GM18520 (cell line): ENCODE measurements around the gene NHLH1.

Experiments
- ATAC-seq: cut with Tn5 transposase; IDR thresholded peaks from one replicate; pipeline ENCODE4 v1.9.1; 2021; ENCODE audit not compliant: unreplicated experiment

NHLH1 gene

GRCh38 chr1:160358073-160358472 is 8.8 kb upstream of the NHLH1 start:
- no peak for ATAC-seq

GRCh38 chr1:160359559-160360226 is 7.2 kb upstream of the NHLH1 start:
- ATAC-seq = no peak

DNA sequence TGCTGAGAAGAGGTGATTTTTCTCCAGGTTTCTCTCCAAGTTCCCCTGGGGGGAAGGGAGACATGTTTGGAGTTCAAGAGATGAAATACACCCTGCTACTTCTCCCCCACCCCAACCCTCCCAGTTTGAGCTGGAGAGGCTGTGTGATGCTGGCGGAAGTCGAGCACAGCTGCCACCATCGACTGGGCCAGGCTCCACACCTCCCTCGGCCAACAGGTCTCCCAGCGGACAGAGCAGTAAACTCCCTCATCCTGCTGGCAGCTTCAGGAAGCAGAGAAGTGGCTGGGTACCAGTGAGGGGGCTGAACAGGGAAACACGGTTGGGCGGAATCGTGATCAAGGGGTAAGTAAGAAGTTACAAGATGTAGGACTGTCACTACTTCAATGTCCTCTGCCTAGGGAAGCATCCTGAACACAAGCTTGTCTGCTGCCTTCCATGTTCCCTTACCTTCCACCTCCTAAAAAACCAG is 6.6 kb upstream of the NHLH1 start:
- no peak for ATAC-seq

DNA sequence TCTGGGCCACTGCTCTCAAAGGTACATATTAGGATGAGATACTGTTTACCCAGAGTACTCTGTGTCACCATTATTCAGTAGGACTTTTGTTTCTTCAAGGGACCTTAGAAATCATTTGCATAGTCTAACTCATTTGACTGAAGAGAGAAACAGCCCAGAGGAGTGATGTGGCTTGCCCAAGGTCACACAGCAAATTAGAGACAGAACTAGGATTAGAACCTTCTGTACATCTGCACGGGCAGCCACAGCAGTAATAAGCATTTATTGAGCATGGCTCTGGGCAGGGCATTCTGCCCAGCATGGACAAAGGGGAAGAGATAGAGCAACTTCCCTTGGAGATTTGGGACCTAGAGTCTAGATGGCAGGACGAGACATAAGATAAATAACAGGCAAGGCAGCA is 5.7 kb upstream of the NHLH1 start:
- no peak for ATAC-seq

- ATAC-seq = no peak
These were observed 5.1 kb upstream of the NHLH1 start for GRCh38 chr1:160361814-160362167.

GRCh38 chr1:160362168-160362957 is 4.5 kb upstream of the NHLH1 start:
- ATAC-seq = no peak

- no peak for ATAC-seq
These were observed 3.9 kb upstream of the NHLH1 start for GRCh38 chr1:160363010-160363409.

- no peak for ATAC-seq
These were observed 2.7 kb upstream of the NHLH1 start for GRCh38 chr1:160363951-160364735.

- no peak for ATAC-seq
These were observed 1.5 kb upstream of the NHLH1 start for GRCh38 chr1:160365325-160365724.

DNA sequence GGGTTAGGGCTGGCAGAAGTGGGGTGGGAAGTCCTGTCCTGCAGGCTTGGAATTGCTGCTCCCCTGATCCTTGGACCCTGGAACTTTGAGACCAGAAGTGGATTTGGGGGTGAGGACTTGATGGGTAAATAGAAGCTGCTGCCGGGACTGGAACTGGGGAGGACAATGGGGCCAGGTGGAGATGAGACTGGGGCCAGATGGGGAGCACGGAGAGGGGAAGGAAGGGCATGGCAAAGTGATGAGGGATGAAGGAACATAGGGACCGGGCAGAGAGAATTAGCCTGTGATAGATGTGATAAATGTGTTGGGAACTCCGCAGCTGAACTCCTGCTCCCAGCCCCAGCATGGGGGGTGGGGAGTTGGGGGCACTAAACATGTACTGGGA is 637 bp downstream of the NHLH1 start:
- ATAC-seq = no peak

DNA sequence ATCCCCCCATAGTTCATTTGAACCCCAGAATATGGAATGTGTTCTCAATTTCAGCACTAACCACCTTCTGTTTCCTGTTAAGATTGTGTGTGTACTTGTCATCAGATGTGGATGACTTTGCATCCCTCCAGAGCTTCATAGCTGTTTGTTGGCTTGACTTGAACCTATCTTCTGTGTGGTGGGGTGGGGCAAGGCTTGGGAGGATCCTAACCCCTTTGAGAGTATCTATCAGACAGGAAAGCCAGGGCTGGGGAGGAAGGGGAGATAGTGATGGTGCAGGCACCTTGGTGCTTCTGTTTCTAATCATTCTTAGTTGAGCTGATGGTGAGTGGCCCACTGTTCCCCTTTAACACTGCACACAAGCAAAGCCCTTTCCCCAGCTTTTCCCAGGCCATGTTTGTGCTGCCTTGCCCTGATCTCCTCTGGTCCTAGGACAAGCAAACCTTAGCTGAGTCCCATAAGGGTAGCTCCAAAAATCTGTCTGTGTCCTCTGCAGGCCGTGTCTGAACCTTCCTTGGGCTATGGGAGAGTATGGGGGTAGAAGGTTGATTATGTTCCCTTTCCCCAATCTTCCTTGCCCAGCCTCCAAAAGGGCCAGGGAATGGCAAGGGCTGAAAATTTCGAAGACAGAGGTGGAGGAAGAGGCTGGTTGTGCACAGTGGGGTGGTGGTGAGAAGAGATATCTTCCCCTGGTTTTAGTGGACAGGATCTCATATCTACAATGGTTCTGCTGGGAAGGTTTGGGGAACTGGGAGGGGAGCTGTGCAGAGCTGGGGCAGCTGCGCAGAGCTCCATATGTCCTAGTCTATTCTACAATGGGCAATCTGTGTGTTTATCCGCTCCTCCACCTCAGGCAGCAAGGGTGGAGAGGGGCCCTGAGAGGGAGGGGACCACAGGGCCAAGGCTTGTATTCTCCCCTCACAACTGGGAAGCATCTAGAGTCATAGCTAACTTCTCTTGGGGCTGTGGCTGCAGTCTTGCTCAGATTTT is 1.4 kb downstream of the NHLH1 start:
- ATAC-seq = no peak

DNA sequence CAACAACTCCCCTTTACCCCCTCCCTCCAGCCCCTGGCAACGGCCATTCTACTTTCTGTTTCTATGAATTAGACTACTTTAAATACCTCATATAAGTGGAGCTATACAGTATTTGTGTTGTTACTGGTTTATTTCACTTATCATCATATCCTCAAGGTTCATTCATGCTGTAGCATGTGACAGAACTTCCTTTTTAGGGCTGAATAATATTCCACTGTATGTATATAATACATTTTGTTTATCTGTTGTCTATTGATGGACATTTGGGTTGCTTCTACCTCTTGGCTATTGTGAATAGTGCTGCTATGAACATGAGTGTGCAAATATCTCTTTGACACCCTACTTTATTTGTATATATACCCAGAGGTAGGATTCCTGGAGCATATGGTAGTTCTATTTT is 2.2 kb downstream of the NHLH1 start:
- no peak for ATAC-seq

DNA sequence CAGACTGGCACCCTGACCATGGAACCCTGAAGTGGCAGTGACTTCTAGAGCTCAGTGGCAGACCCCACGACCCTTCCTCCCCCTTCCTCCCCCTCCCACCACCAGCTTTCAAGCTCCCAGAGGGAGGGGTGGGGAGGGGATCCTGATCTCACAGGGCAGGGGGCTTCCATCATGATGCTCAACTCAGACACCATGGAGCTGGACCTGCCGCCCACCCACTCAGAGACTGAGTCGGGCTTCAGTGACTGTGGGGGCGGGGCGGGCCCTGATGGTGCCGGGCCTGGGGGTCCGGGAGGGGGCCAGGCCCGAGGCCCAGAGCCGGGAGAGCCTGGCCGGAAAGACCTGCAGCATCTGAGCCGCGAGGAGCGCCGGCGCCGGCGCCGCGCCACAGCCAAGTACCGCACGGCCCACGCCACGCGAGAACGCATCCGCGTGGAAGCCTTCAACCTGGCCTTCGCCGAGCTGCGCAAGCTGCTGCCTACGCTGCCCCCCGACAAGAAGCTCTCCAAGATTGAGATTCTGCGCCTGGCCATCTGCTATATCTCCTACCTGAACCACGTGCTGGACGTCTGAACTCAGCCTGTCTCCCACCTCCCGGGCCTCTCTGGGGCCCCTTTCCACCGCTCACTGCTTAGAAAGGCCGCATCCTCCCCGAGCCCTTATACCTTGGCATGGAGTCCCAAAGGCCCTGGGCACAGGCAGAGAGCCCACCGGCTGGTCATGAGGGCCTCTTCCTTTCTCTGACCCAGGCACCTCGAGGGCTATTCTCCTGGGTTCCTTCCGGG is 3.9 kb downstream of the NHLH1 start:
- ATAC-seq = no peak

GRCh38 chr1:160371346-160371631 is 4.4 kb downstream of the NHLH1 start:
- ATAC-seq = no peak

- no peak for ATAC-seq
These were observed 4.9 kb downstream of the NHLH1 start for GRCh38 chr1:160371756-160372155.

DNA sequence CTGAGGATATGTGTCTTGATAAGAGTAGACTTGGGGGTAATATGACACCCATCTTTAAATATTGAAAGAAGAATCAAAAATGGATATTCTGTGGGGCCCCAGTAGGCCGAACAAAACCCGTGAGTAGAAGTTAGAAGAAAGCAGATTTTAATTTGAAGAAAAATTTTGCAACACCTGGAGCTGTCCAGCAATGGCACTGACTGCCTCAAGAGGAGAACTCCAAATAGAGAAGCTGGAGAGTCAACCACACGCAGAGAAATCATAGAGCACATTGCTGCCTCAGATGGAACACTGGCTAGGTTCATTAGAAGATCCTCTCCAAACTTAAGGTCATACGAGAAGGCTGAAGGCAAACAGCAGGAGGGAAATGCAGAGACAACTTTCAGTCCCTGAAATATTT is 6.8 kb downstream of the NHLH1 start:
- ATAC-seq = no peak

GRCh38 chr1:160374306-160375110 is 7.6 kb downstream of the NHLH1 start:
- no peak for ATAC-seq

- ATAC-seq = peak; percentile 18
These were observed 9.1 kb downstream of the NHLH1 start for GRCh38 chr1:160375788-160376524.
